Transverse colon (tissue), 4 donors: Measurements from ENCODE around the gene CACNA1S. TPM values are rescaled to one million over a fixed set of nuclear protein-coding genes. Genes with fewer than 3 reads are reported as not detected.

Experiments
- DNase-seq: peaks from one replicate; pipeline ENCODE4 v3.0.0-alpha.2; 2019
- H3K27ac ChIP-seq, 4 donors: fragments of 200-600 bp; sonication (generic); 2 replicates each; pipeline ENCODE4 v1.5.1; 2016 to 2018; ENCODE audit warnings: inconsistent platforms in 4 of 4
- H3K27me3 ChIP-seq: fragments of 200-600 bp; sonication (generic); 2 replicates; pipeline ENCODE4 v1.5.1; 2017; ENCODE audit warnings: inconsistent platforms
- H3K36me3 ChIP-seq, 4 donors: fragments of 200-600 bp; sonication (generic); 2 replicates each; pipeline ENCODE4 v1.5.1; 2017 to 2019; ENCODE audit warnings: inconsistent platforms in 4 of 4
- H3K4me1 ChIP-seq, 4 donors: fragments of 200-600 bp; sonication (generic); 2 replicates each; pipeline ENCODE4 v1.5.1; 2017 to 2020; ENCODE audit warnings: inconsistent platforms in 4 of 4
- H3K4me3 ChIP-seq, 4 donors: fragments of 200-600 bp; sonication (generic); 1 replicate in 1 of 4; 2 replicates in 3 of 4; pipeline versions ENCODE4 v1.5.1 to v1.6.1; 2017 to 2019; ENCODE audit warnings: inconsistent platforms in 4 of 4
- H3K9me3 ChIP-seq, 2 donors: fragments of 200-600 bp; sonication (generic); 2 replicates each; pipeline ENCODE4 v1.5.1; 2017 to 2019; ENCODE audit warnings: inconsistent platforms in 2 of 2
- EP300 ChIP-seq: sonication (generic); formaldehyde crosslinking; IDR thresholded peaks from one replicate; pipeline ENCODE4 v1.6.1; 2017; ENCODE audit warnings: antibody characterized with exemption, low read depth
- POLR2A ChIP-seq: fragments of 450-650 bp; IDR thresholded peaks from one replicate; pipeline ENCODE4 v1.6.1; 2016; ENCODE audit warnings: antibody characterized with exemption, mild to moderate bottlenecking, moderate library complexity
- POLR2AphosphoS5 ChIP-seq, 3 donors: sonication (generic); formaldehyde crosslinking; IDR thresholded peaks; one replicate each; pipeline ENCODE4 v1.6.1; 2016; ENCODE audit warnings: antibody characterized with exemption in 3 of 3
- WGBS, 2 donors: methylation state at CpG; one replicate each; pipeline ENCODE4 v1.1.5; 2018; ENCODE audit warnings: low coverage in 1 of 2; 5-methylcytosine and 5-hydroxymethylcytosine counted together
- in situ Hi-C, 4 donors: fragments of 200-750 bp; cut with MboI; loops; one replicate each; pipeline versions ENCODE4 v1.15.0 to v1.15.1; 2017; ENCODE audit warnings: low sequenced_read_pairs in 3 of 4, low pct_ligation_motif_present in 1 of 4, low pct_unique_long_range_greater_than_20kb in 1 of 4
- intact Hi-C: fragments of 100-400 bp; cut with DNase I; formaldehyde crosslinking; loops from one replicate; pipeline ENCODE4 v1.15.1; 2023; ENCODE audit warnings: low total_unique reads
- total RNA-seq, 4 donors: library from RNA; depleted of rRNA; stranded (reverse); fragments of >200 nt; gene quantifications; one replicate each; pipeline ENCODE4 v1.1.0, GENCODE V29; 2016
- TF ChIP-seq, protein P1 (sequence below), 5 experiments: fragments of 200-600 bp in 3 of 5; fragments of 450-650 bp in 2 of 5; sonication (generic) in 3 of 5; IDR thresholded peaks; 1 replicate in 2 of 5; 2 replicates in 3 of 5; pipeline ENCODE4 v1.5.1; 2016 to 2017; ENCODE audit warnings: antibody characterized with exemption in 5 of 5, inconsistent platforms in 3 of 5, mild to moderate bottlenecking in 2 of 5, moderate library complexity in 1 of 5

The CACNA1S gene
- total RNA-seq, 4 donors from 2014 or later = not detected

- Histone ChIP-seq H3K4me3 (no peak overlapping the region), H3K9me3 (no peaks in the 10 kb centered on the region), H3K36me3 (no peaks in the 10 kb centered on the region), H3K27ac (no peak overlapping the region), H3K27me3 (no peaks in the 10 kb centered on the region), H3K4me1 (peaks cover 0 to 5% (median 4%) of the 10 kb centered on the region in 4 donors)
- in situ Hi-C loops (loop anchor here in 2 of 4 donors (10.0 to 25.0 kb wide), 2 partner anchors 145 to 427 kb away; partner anchors contain the start of genes INAVA (in 1 of the 2) and KIF14 (in 1 of the 2)), intact Hi-C loops (no loop called here)
- DNase-seq = no peak
- TF ChIP-seq POLR2AphosphoS5 (IDR thresholded peaks at IDR 0.05) = no peak
- TF ChIP-seq EP300 = no peak
- no peak for TF ChIP-seq POLR2A
- TF ChIP-seq, protein P1, sequence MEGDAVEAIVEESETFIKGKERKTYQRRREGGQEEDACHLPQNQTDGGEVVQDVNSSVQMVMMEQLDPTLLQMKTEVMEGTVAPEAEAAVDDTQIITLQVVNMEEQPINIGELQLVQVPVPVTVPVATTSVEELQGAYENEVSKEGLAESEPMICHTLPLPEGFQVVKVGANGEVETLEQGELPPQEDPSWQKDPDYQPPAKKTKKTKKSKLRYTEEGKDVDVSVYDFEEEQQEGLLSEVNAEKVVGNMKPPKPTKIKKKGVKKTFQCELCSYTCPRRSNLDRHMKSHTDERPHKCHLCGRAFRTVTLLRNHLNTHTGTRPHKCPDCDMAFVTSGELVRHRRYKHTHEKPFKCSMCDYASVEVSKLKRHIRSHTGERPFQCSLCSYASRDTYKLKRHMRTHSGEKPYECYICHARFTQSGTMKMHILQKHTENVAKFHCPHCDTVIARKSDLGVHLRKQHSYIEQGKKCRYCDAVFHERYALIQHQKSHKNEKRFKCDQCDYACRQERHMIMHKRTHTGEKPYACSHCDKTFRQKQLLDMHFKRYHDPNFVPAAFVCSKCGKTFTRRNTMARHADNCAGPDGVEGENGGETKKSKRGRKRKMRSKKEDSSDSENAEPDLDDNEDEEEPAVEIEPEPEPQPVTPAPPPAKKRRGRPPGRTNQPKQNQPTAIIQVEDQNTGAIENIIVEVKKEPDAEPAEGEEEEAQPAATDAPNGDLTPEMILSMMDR (IDR thresholded peaks at IDR 0.05) = no peak
- 100% methylated on average over 1 to 2 of the region's 2 CpGs for WGBS, 2 donors
Observed at GRCh38 chr1:201039418-201039817, 72.8 kb downstream of the CACNA1S start.

DNA sequence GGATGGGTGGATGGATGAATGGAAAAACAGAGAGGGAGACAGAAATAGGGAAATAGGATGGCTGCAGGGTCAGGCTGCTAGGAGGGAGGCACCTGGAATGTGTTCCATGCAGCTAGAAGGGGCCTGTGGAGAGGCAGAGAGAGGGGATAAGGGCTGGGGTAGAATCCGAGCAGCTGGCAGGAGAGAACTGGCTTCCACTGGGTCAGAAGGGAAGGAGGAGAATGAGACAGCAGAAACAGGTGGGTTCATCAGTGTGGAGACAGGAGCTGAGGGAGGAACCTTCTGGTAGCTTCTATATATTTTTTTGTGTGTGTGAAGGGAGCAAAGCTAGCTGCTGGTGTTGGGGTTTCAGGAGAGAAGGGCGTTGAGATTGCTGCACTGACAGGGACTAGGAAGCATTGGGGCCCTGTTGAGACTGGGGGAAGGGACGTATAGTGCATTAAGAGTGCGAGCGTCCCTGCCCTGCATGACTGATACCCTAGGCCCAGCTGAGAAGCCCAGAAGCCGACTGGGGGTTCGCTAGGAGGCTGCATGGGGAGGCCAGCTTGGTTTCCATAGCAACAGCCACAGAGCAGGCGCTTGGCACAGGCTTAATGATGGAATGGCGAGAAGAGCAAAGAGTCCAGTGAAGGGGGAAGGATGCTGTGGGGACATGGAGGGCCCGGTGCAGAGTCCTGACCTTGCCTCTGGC, 73.9 kb downstream of the CACNA1S start:
- in situ Hi-C loops = loop anchor here in 2 of 4 donors (10.0 to 25.0 kb wide), 2 partner anchors 144 to 426 kb away; partner anchors contain the start of genes INAVA (in 1 of the 2) and KIF14 (in 1 of the 2)
- Histone ChIP-seq H3K36me3 (no peaks in the 10 kb centered on the region), H3K4me3 (no peak overlapping the region), H3K9me3 (no peaks in the 10 kb centered on the region), H3K27me3 (no peaks in the 10 kb centered on the region), H3K27ac (no peak overlapping the region), H3K4me1 (peaks cover 0 to 5% (median 4%) of the 10 kb centered on the region in 4 donors)
- intact Hi-C loops = no loop called here
- no peak for DNase-seq
- WGBS, 2 donors = 91 to 93% methylated on average over 5 to 10 of the region's 10 CpGs
- TF ChIP-seq, protein P1 (IDR thresholded peaks at IDR 0.05) = no peak
- TF ChIP-seq EP300 (no peak), POLR2A (no peak), POLR2AphosphoS5 (IDR thresholded peaks at IDR 0.05) (no peak)

- intact Hi-C loops (no loop called here), in situ Hi-C loops (loop anchor here in 2 of 4 donors (10.0 to 25.0 kb wide), 2 partner anchors 142 to 424 kb away; partner anchors contain the start of genes INAVA (in 1 of the 2) and KIF14 (in 1 of the 2))
- TF ChIP-seq POLR2A (no peak), POLR2AphosphoS5 (IDR thresholded peaks at IDR 0.05) (no peak), EP300 (no peak)
- TF ChIP-seq, protein P1 (IDR thresholded peaks at IDR 0.05) = no peak
- DNase-seq = no peak
- Histone ChIP-seq H3K9me3 (no peaks in the 10 kb centered on the region), H3K27me3 (no peaks in the 10 kb centered on the region), H3K27ac (no peak overlapping the region), H3K4me1 (no peaks in the 10 kb centered on the region), H3K4me3 (no peak overlapping the region), H3K36me3 (no peaks in the 10 kb centered on the region)
- 60 to 64% methylated on average over 1 to 12 of the region's 12 CpGs for WGBS, 2 donors
Observed at GRCh38 chr1:201036188-201036842, 75.9 kb downstream of the CACNA1S start.

- intact Hi-C loops (no loop called here), in situ Hi-C loops (loop anchor here in 2 of 4 donors (10.0 to 25.0 kb wide), 2 partner anchors 140 to 422 kb away; partner anchors contain the start of genes INAVA (in 1 of the 2) and KIF14 (in 1 of the 2))
- TF ChIP-seq, protein P1 (IDR thresholded peaks at IDR 0.05) = no peak
- TF ChIP-seq POLR2AphosphoS5 (IDR thresholded peaks at IDR 0.05) = no peak
- TF ChIP-seq EP300 = no peak
- TF ChIP-seq POLR2A = no peak
- H3K9me3 ChIP-seq = no peaks in the 10 kb centered on the region
- H3K4me3 ChIP-seq = no peak overlapping the region
- DNase-seq = no peak
- peaks cover 0 to under 1% (median 0%) of the 10 kb centered on the region in 4 donors for H3K4me1 ChIP-seq
- H3K27me3 ChIP-seq = no peaks in the 10 kb centered on the region
- no peaks in the 10 kb centered on the region for H3K36me3 ChIP-seq
- no peak overlapping the region for H3K27ac ChIP-seq
- WGBS, 2 donors = 86 to 90% methylated on average over 1 to 4 of the region's 4 CpGs
Observed at GRCh38 chr1:201034671-201035070, 77.6 kb downstream of the CACNA1S start.
